ENCODE results near the gene USP47. TPM values are rescaled to one million over a fixed set of nuclear protein-coding genes. Genes with fewer than 3 reads are reported as not detected.

The USP47 gene
- total and polyA plus RNA-seq, 2 of the 8 experiments (the other 6 are each of a cell fraction or from before 2014, with no cell fraction given): 4.2 to 21.3 TPM

DNA sequence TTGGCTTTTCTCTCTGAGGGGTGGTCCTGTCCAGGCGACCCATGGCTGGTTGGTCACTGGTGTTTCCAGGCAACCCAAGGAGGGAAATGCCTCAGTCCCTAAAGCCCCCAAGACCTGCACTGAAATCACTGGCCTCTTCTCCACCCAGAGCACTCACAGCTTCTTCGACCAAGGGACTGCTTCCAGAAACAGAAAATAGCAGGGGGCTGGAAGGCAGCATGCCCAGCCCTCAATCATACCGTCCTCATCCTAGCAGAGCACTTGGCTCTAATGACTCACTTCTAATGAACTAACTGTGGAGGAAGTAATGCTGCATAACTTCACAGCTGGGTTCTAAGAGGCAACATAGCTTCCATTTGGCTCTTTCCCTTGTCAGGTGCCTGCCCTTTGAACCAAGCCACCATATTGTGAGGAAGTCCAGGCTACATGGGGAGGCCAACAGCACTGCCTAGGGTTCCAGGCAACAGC is 139.1 kb downstream of the USP47 start:
- H2BK12ac ChIP-seq (ENCODE audit: low read depth, low read length): no peak overlapping the region
- no peak overlapping the region for H3K9ac ChIP-seq (replicated peaks in 1 of 4; ENCODE audit: extremely low read depth in 1 of 4, low read depth in 3 of 4, low read length in 3 of 4)
- H4K20me1 ChIP-seq (replicated peaks in 1 of 2; ENCODE audit: control insufficient read depth in 1 of 2, insufficient read depth in 2 of 2, low read length in 2 of 2): no peaks in the 10 kb centered on the region
- ChIA-PET POLR2A (ENCODE audit: partially characterized antibody) (interaction anchor here (0.6 kb wide), 1 partner anchor 34 kb away, joined by 3 read pairs; no protein-coding TSS in a partner anchor), CTCF (ENCODE audit: partially characterized antibody) (interaction anchor here (1.4 to 5.4 kb wide), 3 partner anchors 14 to 67 kb away, joined by 5 to 63 read pairs (median 5); no protein-coding TSS in a partner anchor)
- H3K79me1 ChIP-seq (ENCODE audit: low read depth, low read length): no peaks in the 10 kb centered on the region
- FAIRE-seq (no peak), DNase-seq (ENCODE audit: low read depth in 1 of 2, low spot score in 2 of 2) (no peak)
- H3K23ac ChIP-seq (ENCODE audit: insufficient read length): no peak overlapping the region
- no peak overlapping the region for H2BK5ac ChIP-seq (ENCODE audit: low read depth, low read length)
- no peak overlapping the region for H2BK120ac ChIP-seq (replicated peaks; ENCODE audit: low read depth, low read length)
- no peak overlapping the region for H3K4me2 ChIP-seq (ENCODE audit: insufficient read depth in 1 of 2, low read depth in 2 of 2, low read length in 2 of 2)
- no peak overlapping the region for H4K5ac ChIP-seq (ENCODE audit: insufficient read length, low read depth, low read length)
- H2AK5ac ChIP-seq (ENCODE audit: low read depth, low read length): no peak overlapping the region
- TF ChIP-seq SIRT6 (IDR thresholded peaks at IDR 0.05; ENCODE audit: low read length): no peak
- TF ChIP-seq YY1 (IDR thresholded peaks at IDR 0.05; ENCODE audit: low read depth, low read length): peak; percentile 40; the same call in 1 of the 2 replicates
- TF ChIP-seq TBP (IDR thresholded peaks at IDR 0.05; ENCODE audit: low read depth, low read length): no peak
- H4K8ac ChIP-seq (ENCODE audit: extremely low read depth, insufficient read depth, low read length): no peak overlapping the region
- no peak overlapping the region for H2AFZ ChIP-seq (ENCODE audit: low read length)
- WGBS, 2 experiments (ENCODE audit: extremely low coverage in 1 of 2, insufficient coverage in 1 of 2, insufficient read length in 1 of 2, insufficient replicate concordance in 2 of 2, low coverage in 1 of 2, low lambda C conversion rate in 2 of 2, missing lambda C conversion rate in 1 of 2): 83% methylated on average over 3 of the region's 3 CpGs; no CpG with 5 or more reads in 1 of the 2 experiments
- no peak overlapping the region for H4K91ac ChIP-seq (replicated peaks; ENCODE audit: insufficient read length, low read length)
- no peak overlapping the region for H3K14ac ChIP-seq (ENCODE audit: insufficient read length)
- H3K18ac ChIP-seq (ENCODE audit: extremely low read depth, low read length): no peak overlapping the region
- no peaks in the 10 kb centered on the region for H3K36me3 ChIP-seq (ENCODE audit: control insufficient read depth in 2 of 4, insufficient read depth in 4 of 4, low read length in 3 of 4)
- H3K4me1 ChIP-seq (replicated peaks in 1 of 4; ENCODE audit: control insufficient read depth in 3 of 4, insufficient read depth in 4 of 4, low read length in 3 of 4): peaks cover 0 to 6% (median 2%) of the 10 kb centered on the region in 4 experiments; a peak in 4 of 7 replicates
- H2BK20ac ChIP-seq (ENCODE audit: low read length): no peak overlapping the region
- no peaks in the 10 kb centered on the region for H3K27me3 ChIP-seq (replicated peaks in 1 of 4; ENCODE audit: control insufficient read depth in 3 of 4, extremely low read depth in 1 of 4, insufficient read depth in 3 of 4, low read length in 3 of 4)
- no peak overlapping the region for H2BK15ac ChIP-seq (ENCODE audit: low read length)
- H3K23me2 ChIP-seq (ENCODE audit: low read depth, low read length): no peaks in the 10 kb centered on the region
- no peak overlapping the region for H3K27ac ChIP-seq (ENCODE audit: low read depth, low read length)
- H3K56ac ChIP-seq (replicated peaks; ENCODE audit: insufficient read length, low read depth, low read length): no peak overlapping the region
- H3K9me3 ChIP-seq (ENCODE audit: insufficient read depth in 2 of 2, low read depth in 1 of 2, low read length in 1 of 2): no peaks in the 10 kb centered on the region
- H3K4me3 ChIP-seq (ENCODE audit: extremely low read depth in 1 of 4, insufficient read depth in 2 of 4, low read depth in 3 of 4, low read length in 4 of 4): no peak overlapping the region
- H3K4ac ChIP-seq (replicated peaks; ENCODE audit: insufficient read length, low read depth, low read length): no peak overlapping the region
- no peaks in the 10 kb centered on the region for H3K79me2 ChIP-seq (ENCODE audit: control insufficient read depth in 1 of 2, insufficient read depth in 2 of 2, low read length in 2 of 2)
